ENCODE measurements around the gene TAF1A.

The TAF1A gene

GRCh38 chr1:222583079-222583478 lies 6.7 kb downstream of the TAF1A start:
- Histone ChIP-seq H3K27ac (ENCODE audit: low read depth, low read length) (no peak overlapping the region), H3K4me2 (ENCODE audit: low read depth, low read length, poor library complexity, severe bottlenecking) (peak overlapping the region; percentile 19), H3F3A (ENCODE audit: insufficient read depth) (no peaks in the 10 kb centered on the region), H3K9me2 (replicated peaks; ENCODE audit: insufficient read depth, low read length) (no peaks in the 10 kb centered on the region), H3K9me3 (ENCODE audit: insufficient read depth, low read length) (no peaks in the 10 kb centered on the region), H3K36me3 (ENCODE audit: low read length) (peaks cover 42% of the 10 kb centered on the region), H2AFZ (ENCODE audit: low read depth, low read length, severe bottlenecking) (no peak overlapping the region), H4K20me1 (ENCODE audit: low read depth, low read length) (no peaks in the 10 kb centered on the region), H3K9ac (ENCODE audit: low read length) (no peak overlapping the region), H3K4me3 (ENCODE audit: insufficient read depth, low read length, poor library complexity, severe bottlenecking) (no peak overlapping the region), H3K27me3 (ENCODE audit: low read length) (no peaks in the 10 kb centered on the region), H3K79me2 (ENCODE audit: insufficient read depth, low read length) (peaks cover 32% of the 10 kb centered on the region)
- TF ChIP-seq EZH2phosphoT487 (conservative IDR thresholded peaks at IDR 0.05; ENCODE audit: low read length) (no peak), CTCF (IDR thresholded peaks at IDR 0.05; ENCODE audit: insufficient read depth, low read length, poor library complexity, severe bottlenecking) (no peak)

- H3K4me2 ChIP-seq (ENCODE audit: low read depth, low read length, poor library complexity, severe bottlenecking) = no peak overlapping the region
Measured at GRCh38 chr1:222582099-222582774, 7.5 kb downstream of the TAF1A start.

GRCh38 chr1:222579316-222579715 lies 10.4 kb downstream of the TAF1A start:
- H3K27me3 ChIP-seq (ENCODE audit: low read length) = no peaks in the 10 kb centered on the region
- H4K20me1 ChIP-seq (ENCODE audit: low read depth, low read length) = no peaks in the 10 kb centered on the region
- H3K9me2 ChIP-seq (replicated peaks; ENCODE audit: insufficient read depth, low read length) = no peaks in the 10 kb centered on the region
- no peaks in the 10 kb centered on the region for H3K9me3 ChIP-seq (ENCODE audit: insufficient read depth, low read length)
- H3K4me3 ChIP-seq (ENCODE audit: insufficient read depth, low read length, poor library complexity, severe bottlenecking) = no peak overlapping the region
- H3K27ac ChIP-seq (ENCODE audit: low read depth, low read length) = no peak overlapping the region
- TF ChIP-seq EZH2phosphoT487 (conservative IDR thresholded peaks at IDR 0.05; ENCODE audit: low read length) = no peak
- H3K79me2 ChIP-seq (ENCODE audit: insufficient read depth, low read length) = peaks cover 10% of the 10 kb centered on the region
- H2AFZ ChIP-seq (ENCODE audit: low read depth, low read length, severe bottlenecking) = no peak overlapping the region
- no peak overlapping the region for H3K9ac ChIP-seq (ENCODE audit: low read length)
- H3K36me3 ChIP-seq (ENCODE audit: low read length) = peaks cover 34% of the 10 kb centered on the region
- no peak overlapping the region for H3K4me2 ChIP-seq (ENCODE audit: low read depth, low read length, poor library complexity, severe bottlenecking)
- no peaks in the 10 kb centered on the region for H3F3A ChIP-seq (ENCODE audit: insufficient read depth)

More at GRCh38 chr1:222582099-222582774, 7.5 kb downstream of the TAF1A start:
- Histone ChIP-seq H3K36me3 (ENCODE audit: low read length) (peaks cover 48% of the 10 kb centered on the region), H3K4me3 (ENCODE audit: insufficient read depth, low read length, poor library complexity, severe bottlenecking) (no peak overlapping the region), H2AFZ (ENCODE audit: low read depth, low read length, severe bottlenecking) (no peak overlapping the region), H3K27ac (ENCODE audit: low read depth, low read length) (no peak overlapping the region), H3K79me2 (ENCODE audit: insufficient read depth, low read length) (peaks cover 28% of the 10 kb centered on the region), H3F3A (ENCODE audit: insufficient read depth) (no peaks in the 10 kb centered on the region), H3K9me3 (ENCODE audit: insufficient read depth, low read length) (no peaks in the 10 kb centered on the region), H3K9ac (ENCODE audit: low read length) (no peak overlapping the region), H3K9me2 (replicated peaks; ENCODE audit: insufficient read depth, low read length) (no peaks in the 10 kb centered on the region), H3K27me3 (ENCODE audit: low read length) (no peaks in the 10 kb centered on the region), H4K20me1 (ENCODE audit: low read depth, low read length) (no peaks in the 10 kb centered on the region)
- TF ChIP-seq EZH2phosphoT487 (conservative IDR thresholded peaks at IDR 0.05; ENCODE audit: low read length) = no peak

- no peak for TF ChIP-seq EZH2phosphoT487 (conservative IDR thresholded peaks at IDR 0.05; ENCODE audit: low read length)
- no peak for TF ChIP-seq CTCF (IDR thresholded peaks at IDR 0.05; ENCODE audit: insufficient read depth, low read length, poor library complexity, severe bottlenecking)
- Histone ChIP-seq H3K27ac (ENCODE audit: low read depth, low read length) (no peak overlapping the region), H3K79me2 (ENCODE audit: insufficient read depth, low read length) (no peaks in the 10 kb centered on the region; the same call in 1 of the 2 replicates), H3K4me2 (ENCODE audit: low read depth, low read length, poor library complexity, severe bottlenecking) (no peak overlapping the region), H4K20me1 (ENCODE audit: low read depth, low read length) (0 out of 2 replicates have a peak, but pooled peaks cover 3% of the 10 kb centered on the region), H3K9me3 (ENCODE audit: insufficient read depth, low read length) (no peaks in the 10 kb centered on the region), H3K4me3 (ENCODE audit: insufficient read depth, low read length, poor library complexity, severe bottlenecking) (no peak overlapping the region), H3K9ac (ENCODE audit: low read length) (no peak overlapping the region), H3F3A (ENCODE audit: insufficient read depth) (no peaks in the 10 kb centered on the region), H3K27me3 (ENCODE audit: low read length) (no peaks in the 10 kb centered on the region), H2AFZ (ENCODE audit: low read depth, low read length, severe bottlenecking) (no peak overlapping the region), H3K36me3 (ENCODE audit: low read length) (peaks cover 27% of the 10 kb centered on the region), H3K9me2 (replicated peaks; ENCODE audit: insufficient read depth, low read length) (no peaks in the 10 kb centered on the region)
Measured at GRCh38 chr1:222570837-222571236, 18.9 kb downstream of the TAF1A start.

Data from SU-DHL-6 (cell line).